ENCODE measurements around the gene MBTPS1. TPM values are rescaled to one million over a fixed set of nuclear protein-coding genes. Genes with fewer than 3 reads are reported as not detected.

Gene MBTPS1
- total and polyA plus RNA-seq, 12 donors: 61.5 to 132 (median 83.6) TPM

DNA sequence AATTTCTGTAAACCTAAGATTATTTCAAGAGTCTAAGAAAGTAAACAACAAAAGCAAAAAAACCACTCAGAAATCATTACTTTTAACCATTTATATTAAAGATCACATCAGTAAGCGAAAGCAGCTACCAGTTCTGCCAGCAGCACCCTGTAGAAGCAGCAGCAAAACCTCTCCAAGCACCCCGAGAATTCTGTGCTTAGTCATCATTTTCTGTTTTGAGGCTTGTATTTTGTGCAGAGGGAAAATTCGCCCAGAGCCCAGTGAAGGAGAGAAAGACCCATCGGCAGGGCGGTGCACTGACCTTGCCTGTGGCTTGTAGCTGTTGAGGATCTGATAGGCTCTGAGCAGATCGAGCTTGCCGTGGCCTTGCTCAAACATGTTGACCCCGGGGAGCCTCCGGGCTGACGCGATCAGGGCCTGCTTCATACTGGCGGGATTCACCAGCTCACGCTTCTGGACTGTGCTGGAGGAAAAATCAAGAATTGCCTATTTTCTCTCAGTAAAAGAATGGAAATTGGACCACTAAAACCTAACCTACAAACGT, 35.2 kb downstream of the MBTPS1 start:
- Histone ChIP-seq H3K27ac (peak overlapping the region in 4 of 5 donors; percentile 6 to 80 (median 70)), H3K27me3 (no peaks in the 10 kb centered on the region), H3K36me3 (replicated peaks in 1 of 2) (peaks cover 0 to 49% of the 10 kb centered on the region in 2 donors), H3K9me3 (replicated peaks in 1 of 3) (no peaks in the 10 kb centered on the region), H3K4me3 (no peak overlapping the region), H3K4me1 (replicated peaks in 1 of 2) (peaks cover 18 to 39% of the 10 kb centered on the region in 2 donors)
- no peak for TF ChIP-seq POLR2A (IDR thresholded peaks at IDR 0.05)
- TF ChIP-seq, protein P1, sequence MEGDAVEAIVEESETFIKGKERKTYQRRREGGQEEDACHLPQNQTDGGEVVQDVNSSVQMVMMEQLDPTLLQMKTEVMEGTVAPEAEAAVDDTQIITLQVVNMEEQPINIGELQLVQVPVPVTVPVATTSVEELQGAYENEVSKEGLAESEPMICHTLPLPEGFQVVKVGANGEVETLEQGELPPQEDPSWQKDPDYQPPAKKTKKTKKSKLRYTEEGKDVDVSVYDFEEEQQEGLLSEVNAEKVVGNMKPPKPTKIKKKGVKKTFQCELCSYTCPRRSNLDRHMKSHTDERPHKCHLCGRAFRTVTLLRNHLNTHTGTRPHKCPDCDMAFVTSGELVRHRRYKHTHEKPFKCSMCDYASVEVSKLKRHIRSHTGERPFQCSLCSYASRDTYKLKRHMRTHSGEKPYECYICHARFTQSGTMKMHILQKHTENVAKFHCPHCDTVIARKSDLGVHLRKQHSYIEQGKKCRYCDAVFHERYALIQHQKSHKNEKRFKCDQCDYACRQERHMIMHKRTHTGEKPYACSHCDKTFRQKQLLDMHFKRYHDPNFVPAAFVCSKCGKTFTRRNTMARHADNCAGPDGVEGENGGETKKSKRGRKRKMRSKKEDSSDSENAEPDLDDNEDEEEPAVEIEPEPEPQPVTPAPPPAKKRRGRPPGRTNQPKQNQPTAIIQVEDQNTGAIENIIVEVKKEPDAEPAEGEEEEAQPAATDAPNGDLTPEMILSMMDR (IDR thresholded peaks at IDR 0.05): no peak
- WGBS, 4 donors: 54 to 67% (median 55%) methylated on average over 14 of the region's 14 CpGs
- intact Hi-C loops (cut with DNase I): loop anchor here in 1 of 2 donors (10.0 kb wide), 1 partner anchor 103 kb away; the partner anchor contains the start of gene TAF1C
- DNase-seq: peak; percentile 64 to 92 (median 88)

DNA sequence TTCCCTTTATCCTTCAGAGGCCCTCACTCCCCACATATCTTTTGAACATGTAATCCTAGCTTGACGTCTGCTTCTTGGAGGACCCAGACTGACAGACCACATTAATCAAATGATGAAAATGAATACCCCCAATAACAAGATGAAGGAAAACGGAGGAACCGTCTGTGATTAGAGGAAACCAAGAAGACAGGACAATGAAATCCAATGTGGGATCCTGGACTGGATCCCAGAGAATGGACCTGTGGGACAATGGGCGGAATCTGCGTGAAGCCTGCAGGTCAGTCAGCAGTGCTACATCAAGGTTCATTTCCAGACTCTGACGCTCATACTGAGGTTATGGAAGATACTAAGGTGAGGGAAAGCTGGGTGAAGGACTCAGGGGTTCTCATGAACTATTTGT, 35.9 kb downstream of the MBTPS1 start:
- TF ChIP-seq POLR2A (IDR thresholded peaks at IDR 0.05): no peak
- TF ChIP-seq, protein P1 (IDR thresholded peaks at IDR 0.05): no peak
- Histone ChIP-seq H3K27me3 (no peaks in the 10 kb centered on the region), H3K4me3 (no peak overlapping the region), H3K36me3 (replicated peaks in 1 of 2) (peaks cover 0 to 44% of the 10 kb centered on the region in 2 donors), H3K27ac (peak overlapping the region in 3 of 5 donors; percentile 64 to 80 (median 76)), H3K9me3 (replicated peaks in 1 of 3) (no peaks in the 10 kb centered on the region), H3K4me1 (replicated peaks in 1 of 2) (peaks cover 18 to 34% of the 10 kb centered on the region in 2 donors)
- WGBS, 4 donors: 63 to 71% (median 67%) methylated on average over 6 of the region's 6 CpGs
- no peak for DNase-seq
- intact Hi-C loops (cut with DNase I): loop anchor here in 1 of 2 donors (10.0 kb wide), 1 partner anchor 104 kb away; the partner anchor contains the start of gene TAF1C

DNA sequence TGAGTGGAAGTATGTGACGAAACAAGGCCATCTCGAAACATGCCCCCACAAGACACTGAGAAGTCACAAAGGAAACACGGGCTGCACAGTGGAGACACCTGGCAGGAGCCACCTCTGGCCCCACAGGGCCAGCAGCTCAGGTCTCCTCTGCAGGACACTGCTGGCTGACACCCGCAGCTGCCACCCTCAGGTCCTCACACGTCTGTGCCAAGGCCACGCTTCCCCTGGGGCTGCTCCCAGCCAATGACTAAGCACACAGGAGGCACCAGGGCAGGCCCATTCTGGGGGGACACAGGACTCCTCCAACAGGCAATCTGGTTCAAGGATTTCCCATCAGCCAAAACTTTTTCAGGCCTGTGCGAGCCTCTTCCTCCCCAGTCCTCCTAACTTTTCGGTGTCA, 36.4 kb downstream of the MBTPS1 start:
- TF ChIP-seq POLR2A (IDR thresholded peaks at IDR 0.05): no peak
- TF ChIP-seq, protein P1 (IDR thresholded peaks at IDR 0.05): no peak
- Histone ChIP-seq H3K27me3 (no peaks in the 10 kb centered on the region), H3K27ac (peak overlapping the region in 3 of 5 donors; percentile 64 to 80 (median 76)), H3K4me1 (replicated peaks in 1 of 2) (peaks cover 18 to 31% of the 10 kb centered on the region in 2 donors), H3K36me3 (replicated peaks in 1 of 2) (peaks cover 0 to 47% of the 10 kb centered on the region in 2 donors), H3K4me3 (no peak overlapping the region), H3K9me3 (replicated peaks in 1 of 3) (no peaks in the 10 kb centered on the region)
- intact Hi-C loops (cut with DNase I): loop anchor here in 1 of 2 donors (10.0 kb wide), 1 partner anchor 104 kb away; the partner anchor contains the start of gene TAF1C
- peak; percentile 58 to 85 (median 72) for DNase-seq
- WGBS, 4 donors: 45 to 66% (median 52%) methylated on average over 8 of the region's 8 CpGs

DNA sequence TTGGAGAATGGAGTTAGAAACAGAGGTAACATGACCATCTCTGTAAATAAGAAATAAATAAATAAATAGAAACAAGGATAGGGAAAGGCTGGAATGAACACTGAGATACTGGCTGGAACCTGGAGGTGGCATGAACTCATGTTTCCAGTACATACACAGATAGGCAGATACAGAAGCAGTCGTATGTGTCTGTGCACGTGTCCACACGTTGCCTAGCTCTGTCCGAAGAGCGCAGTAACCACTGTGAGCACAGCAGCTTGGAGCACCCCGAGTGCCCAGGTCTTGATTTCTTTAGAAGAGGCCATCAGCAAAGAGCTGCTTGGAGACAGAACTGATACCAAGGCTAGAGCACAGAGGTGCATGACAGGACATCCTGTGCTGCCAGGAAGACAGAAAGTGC, 37.1 kb downstream of the MBTPS1 start:
- WGBS, 4 donors: 92 to 94% (median 92%) methylated on average over 6 of the region's 6 CpGs
- intact Hi-C loops (cut with DNase I): loop anchor here in 1 of 2 donors (10.0 kb wide), 1 partner anchor 105 kb away; the partner anchor contains the start of gene TAF1C
- Histone ChIP-seq H3K4me1 (replicated peaks in 1 of 2) (peaks cover 18 to 31% of the 10 kb centered on the region in 2 donors), H3K27ac (peak overlapping the region in 1 of 5 donors; percentile 80), H3K36me3 (replicated peaks in 1 of 2) (peaks cover 0 to 51% of the 10 kb centered on the region in 2 donors), H3K9me3 (replicated peaks in 1 of 3) (no peaks in the 10 kb centered on the region), H3K4me3 (no peak overlapping the region), H3K27me3 (no peaks in the 10 kb centered on the region)
- TF ChIP-seq POLR2A (IDR thresholded peaks at IDR 0.05): no peak
- TF ChIP-seq, protein P1 (IDR thresholded peaks at IDR 0.05): no peak
- DNase-seq: no peak

Measured in adrenal gland (tissue), 12 donors.